ENCODE measurements around the gene ASH1L.
"Not testable (repeated sequence)": the region's sequence is repeated elsewhere in the genome, so short reads cannot be mapped to it uniquely, and the experiment has no call there.

Gene ASH1L

GRCh38 chr1:155294520-155295182, 268.0 kb downstream of the ASH1L start:
- DNase-seq (ENCODE audit: low read depth): no peak
- no peak overlapping the region for H3K4me3 ChIP-seq (replicated peaks; ENCODE audit: low read depth, low read length)
- no peak for TF ChIP-seq CTCF (IDR thresholded peaks at IDR 0.05; ENCODE audit: low read length, missing control alignments)

DNA sequence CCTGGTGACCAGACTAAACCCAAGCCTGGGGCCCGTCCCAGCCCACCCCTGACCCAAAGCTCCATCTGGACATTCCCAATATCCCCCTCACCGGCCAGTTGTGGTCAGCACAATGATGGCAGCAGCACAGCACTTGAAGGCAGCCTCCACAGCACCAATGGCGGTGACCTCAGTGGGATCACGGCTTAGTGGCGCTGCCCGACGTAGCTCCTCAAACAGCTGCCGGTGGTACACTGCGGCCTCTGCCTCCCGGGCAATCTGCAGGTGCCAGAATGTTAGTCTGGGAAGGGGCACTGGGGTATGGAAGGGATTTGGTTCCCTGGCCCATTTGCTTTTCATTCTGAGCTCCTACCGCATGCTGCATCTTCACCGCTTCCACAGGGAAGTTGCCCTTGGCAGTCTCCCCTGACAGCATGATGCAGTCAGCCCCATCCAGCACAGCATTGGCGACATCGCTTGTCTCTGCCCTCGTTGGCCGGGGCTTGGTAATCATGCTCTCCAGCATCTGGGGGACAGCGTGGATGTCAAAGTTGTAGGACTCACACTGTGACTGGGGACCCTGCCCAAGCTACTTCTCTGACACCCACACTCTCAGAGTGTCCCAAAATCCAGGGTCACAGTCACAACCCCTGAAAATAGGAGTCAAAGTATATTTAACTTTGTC, 269.4 kb downstream of the ASH1L start:
- no peak overlapping the region for H3K4me3 ChIP-seq (replicated peaks; ENCODE audit: low read depth, low read length)
- no peak for TF ChIP-seq CTCF (IDR thresholded peaks at IDR 0.05; ENCODE audit: low read length, missing control alignments)
- no peak for DNase-seq (ENCODE audit: low read depth)

- not testable (repeated sequence) for DNase-seq (ENCODE audit: low read depth); H3K4me3 ChIP-seq (replicated peaks; ENCODE audit: low read depth, low read length)
Measured at GRCh38 chr1:155291006-155291405, 271.6 kb downstream of the ASH1L start.

GRCh38 chr1:155287987-155288543, 274.5 kb downstream of the ASH1L start:
- H3K4me3 ChIP-seq (replicated peaks; ENCODE audit: low read depth, low read length): no peak overlapping the region
- TF ChIP-seq CTCF (IDR thresholded peaks at IDR 0.05; ENCODE audit: low read length, missing control alignments): no peak
- no peak for DNase-seq (ENCODE audit: low read depth)

DNA sequence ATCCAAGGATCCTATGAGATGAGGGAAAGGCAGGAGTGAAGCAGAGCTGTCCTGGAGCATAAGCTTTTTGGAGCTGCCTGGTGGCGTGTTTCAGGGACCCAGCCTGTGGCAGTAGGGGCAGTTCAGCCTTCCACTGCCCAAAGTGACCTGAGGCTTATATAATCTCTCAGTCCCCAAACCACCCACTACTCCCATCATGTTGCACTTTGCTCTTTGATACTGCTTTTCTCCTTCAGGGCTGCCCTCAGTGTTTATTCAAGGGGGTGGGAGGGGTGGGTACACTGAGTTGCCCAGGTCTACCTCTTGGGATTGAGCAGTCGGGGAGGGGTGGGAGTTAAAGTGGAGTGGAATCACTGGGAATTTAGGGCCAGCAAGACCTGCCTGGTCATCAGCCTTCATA, 276.1 kb downstream of the ASH1L start:
- no peak for DNase-seq (ENCODE audit: low read depth)
- H3K4me3 ChIP-seq (replicated peaks; ENCODE audit: low read depth, low read length): no peak overlapping the region
- TF ChIP-seq CTCF (IDR thresholded peaks at IDR 0.05; ENCODE audit: low read length, missing control alignments): no peak

- DNase-seq (ENCODE audit: low read depth): no peak
- no peak for TF ChIP-seq CTCF (IDR thresholded peaks at IDR 0.05; ENCODE audit: low read length, missing control alignments)
- H3K4me3 ChIP-seq (replicated peaks; ENCODE audit: low read depth, low read length): no peak overlapping the region
Measured at GRCh38 chr1:155285631-155286044, 277.0 kb downstream of the ASH1L start.
